BJ (cell line): ENCODE results near the gene DDX46. TPM values are rescaled to one million over a fixed set of nuclear protein-coding genes. Genes with fewer than 3 reads are reported as not detected.
"Not testable (repeated sequence)": the region's sequence is repeated elsewhere in the genome, so short reads cannot be mapped to it uniquely, and the experiment has no call there.

Experiments
- CTCF ChIA-PET: fragments of 350-600 bp; formaldehyde crosslinking; extraction: SDS; loops from one replicate; lab custom pipeline; 2021; ENCODE audit warnings: antibody characterized with exemption, inconsistent platforms; lab: Yijun Ruan, JAX
- POLR2A ChIA-PET: fragments of 300-600 bp; sonication (Branson Sonifier 250); formaldehyde crosslinking; extraction: SDS; loops from one replicate; lab custom pipeline; 2021; ENCODE audit warnings: antibody characterized with exemption; lab: Charles Lee
- DNase-seq: peaks from one replicate; pipeline ENCODE4 v3.0.0-alpha.2; 2011; ENCODE audit warnings: low read depth
- H3K27me3 ChIP-seq: 2 replicates; pipeline ENCODE4 v1.6.0; 2011; ENCODE audit warnings: low read length; ENCODE audit not compliant: control insufficient read depth, insufficient read depth
- H3K36me3 ChIP-seq: 2 replicates; pipeline ENCODE4 v1.5.1; 2011; ENCODE audit warnings: low read length; ENCODE audit not compliant: control insufficient read depth, insufficient read depth
- H3K4me3 ChIP-seq: 2 replicates; pipeline ENCODE4 v1.5.1; 2011; ENCODE audit warnings: low read depth, mild to moderate bottlenecking, control low read depth, low read length
- polyA plus RNA-seq: library from polyadenylated mRNA; depleted of rRNA; stranded (reverse); fragments of >200 nt; gene quantifications from 2 replicates; pipeline ENCODE4 v1.2.3, GENCODE V29; 2011
- TF ChIP-seq, protein P1 (sequence below): IDR thresholded peaks from 2 replicates; pipeline ENCODE4 v1.5.1; 2011; ENCODE audit warnings: low read depth, mild to moderate bottlenecking, control low read depth, inconsistent platforms, low read length, moderate library complexity; ENCODE audit not compliant: insufficient read depth

The DDX46 gene
- polyA plus RNA-seq, 1 experiment: 19.4 TPM

GRCh38 chr5:134840811-134841210 lies 82.2 kb downstream of the DDX46 start:
- ChIA-PET CTCF (no interaction called here), POLR2A (interaction anchor here (0.6 kb wide), 1 partner anchor 63 kb away, joined by 4 read pairs; no protein-coding TSS in a partner anchor)
- Histone ChIP-seq H3K36me3 (peaks cover 1% of the 10 kb centered on the region), H3K4me3 (no peak overlapping the region), H3K27me3 (no peaks in the 10 kb centered on the region)
- TF ChIP-seq, protein P1, sequence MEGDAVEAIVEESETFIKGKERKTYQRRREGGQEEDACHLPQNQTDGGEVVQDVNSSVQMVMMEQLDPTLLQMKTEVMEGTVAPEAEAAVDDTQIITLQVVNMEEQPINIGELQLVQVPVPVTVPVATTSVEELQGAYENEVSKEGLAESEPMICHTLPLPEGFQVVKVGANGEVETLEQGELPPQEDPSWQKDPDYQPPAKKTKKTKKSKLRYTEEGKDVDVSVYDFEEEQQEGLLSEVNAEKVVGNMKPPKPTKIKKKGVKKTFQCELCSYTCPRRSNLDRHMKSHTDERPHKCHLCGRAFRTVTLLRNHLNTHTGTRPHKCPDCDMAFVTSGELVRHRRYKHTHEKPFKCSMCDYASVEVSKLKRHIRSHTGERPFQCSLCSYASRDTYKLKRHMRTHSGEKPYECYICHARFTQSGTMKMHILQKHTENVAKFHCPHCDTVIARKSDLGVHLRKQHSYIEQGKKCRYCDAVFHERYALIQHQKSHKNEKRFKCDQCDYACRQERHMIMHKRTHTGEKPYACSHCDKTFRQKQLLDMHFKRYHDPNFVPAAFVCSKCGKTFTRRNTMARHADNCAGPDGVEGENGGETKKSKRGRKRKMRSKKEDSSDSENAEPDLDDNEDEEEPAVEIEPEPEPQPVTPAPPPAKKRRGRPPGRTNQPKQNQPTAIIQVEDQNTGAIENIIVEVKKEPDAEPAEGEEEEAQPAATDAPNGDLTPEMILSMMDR: no peak
- DNase-seq: no peak

DNA sequence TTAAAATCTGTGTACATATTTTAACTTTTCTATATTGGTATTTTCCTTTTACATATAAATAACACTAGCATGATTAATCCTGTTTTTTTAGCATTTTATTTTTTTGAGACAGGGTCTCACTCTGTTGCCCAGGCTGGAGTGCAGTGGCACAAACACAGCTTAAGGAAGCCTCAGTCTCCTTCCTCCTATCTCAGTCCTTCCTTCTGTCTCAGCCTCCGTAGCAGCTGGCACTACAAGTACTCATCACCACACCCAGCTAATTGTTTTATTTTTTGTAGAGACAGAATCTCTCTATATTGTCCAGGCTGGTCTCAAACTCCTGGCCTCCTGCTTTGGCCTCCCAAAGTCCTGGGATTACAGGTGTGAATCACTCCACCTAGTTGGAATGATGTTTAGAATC lies 85.7 kb downstream of the DDX46 start:
- POLR2A ChIA-PET: no interaction called here
- CTCF ChIA-PET: no interaction called here
- H3K36me3 ChIP-seq: no peaks in the 10 kb centered on the region; the same call in 1 of the 2 replicates
- DNase-seq: no peak
- H3K4me3 ChIP-seq: no peak overlapping the region
- TF ChIP-seq, protein P1: no peak
- no peaks in the 10 kb centered on the region for H3K27me3 ChIP-seq

- H3K4me3 ChIP-seq: peak overlapping the region; percentile 14; the same call in 1 of the 2 replicates
- no peaks in the 10 kb centered on the region for H3K36me3 ChIP-seq
- H3K27me3 ChIP-seq: no peaks in the 10 kb centered on the region
- CTCF ChIA-PET: interaction anchor here (0.8 to 0.9 kb wide), 2 partner anchors 10 to 59 kb away, joined by 3 to 4 read pairs; partner anchors contain the start of gene PCBD2
- TF ChIP-seq, protein P1: no peak
- DNase-seq: peak; percentile 78
- POLR2A ChIA-PET: interaction anchor here (0.7 kb wide), 1 partner anchor 107 kb away, joined by 3 read pairs; the partner anchor contains the start of gene CAMLG
Measured at GRCh38 chr5:134845335-134845851, 86.8 kb downstream of the DDX46 start.

DNA sequence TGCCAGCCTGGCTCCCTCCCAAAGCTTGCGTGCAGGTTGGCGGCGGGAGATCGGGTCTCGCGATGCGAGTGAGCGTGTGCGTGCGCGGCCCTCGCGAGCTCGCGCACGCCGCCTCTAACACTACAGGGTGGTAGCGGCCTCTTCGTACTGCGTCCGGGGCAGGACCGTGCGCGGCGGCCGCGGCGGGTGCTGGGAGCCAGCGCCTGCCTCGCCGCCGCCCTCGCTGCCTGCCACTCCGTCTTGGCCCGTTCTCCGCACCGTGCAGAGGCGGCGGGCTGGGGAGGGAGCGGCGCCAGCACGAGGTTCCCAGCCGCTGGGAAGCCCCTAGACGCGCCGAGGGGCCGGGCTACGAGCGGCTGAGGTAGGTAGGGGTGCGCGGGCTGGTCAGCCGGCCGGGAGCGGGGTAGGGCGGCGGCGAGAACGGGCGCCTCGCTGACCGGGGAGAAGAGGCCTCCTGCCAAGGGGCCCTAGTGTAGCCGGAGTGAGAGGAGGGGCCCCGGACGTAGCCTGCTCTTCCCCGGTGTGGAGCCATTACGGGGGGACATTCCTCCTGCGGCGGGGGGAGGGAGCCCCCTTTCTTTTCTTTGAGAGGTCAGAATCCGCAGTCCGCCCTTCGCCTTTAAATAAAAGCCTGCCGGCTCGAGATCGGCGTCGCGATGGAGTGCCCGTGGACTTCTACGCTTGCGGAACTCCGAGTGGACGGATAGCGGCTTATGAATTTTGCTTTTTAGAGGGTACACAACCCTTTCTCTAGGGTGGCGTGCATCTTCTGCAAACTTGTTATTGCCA lies 87.5 kb downstream of the DDX46 start, which contains the start of gene C5orf24:
C5orf24 (plus strand) TSS at position 117 of the 789 bp plus-strand sequence. CDS start 8,933 bp downstream, outside the sequence.
- ChIA-PET POLR2A (interaction anchor here (0.7 kb wide), 1 partner anchor 108 kb away, joined by 3 read pairs; the partner anchor contains the start of gene CAMLG), CTCF (interaction anchor here (0.8 to 1.4 kb wide), 3 partner anchors 10 to 59 kb away, joined by 3 to 4 read pairs (median 4); partner anchors contain the start of gene PCBD2)
- no peak for DNase-seq
- Histone ChIP-seq H3K27me3 (no peaks in the 10 kb centered on the region), H3K36me3 (no peaks in the 10 kb centered on the region), H3K4me3 (peak within 1 kb of the TSS; percentile 67)
- TF ChIP-seq, protein P1: no peak

DNA sequence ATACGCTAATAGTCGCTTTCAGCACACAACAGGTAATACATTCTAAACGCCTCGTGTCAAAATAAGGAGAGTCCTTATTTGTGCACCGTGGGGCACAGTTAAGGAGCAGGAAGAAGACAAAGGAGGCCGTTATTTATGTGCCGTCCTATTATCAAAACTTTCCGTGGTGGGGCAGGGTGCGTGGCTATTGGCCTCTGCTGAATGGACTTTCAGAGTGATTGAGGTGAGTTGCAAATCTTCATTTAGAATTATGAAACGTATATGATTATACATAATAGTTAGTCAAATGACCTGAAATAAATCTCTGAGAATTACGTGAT lies 88.0 kb downstream of the DDX46 start:
- CTCF ChIA-PET: interaction anchor here (1.4 to 1.6 kb wide), 2 partner anchors 16 to 59 kb away, joined by 3 to 4 read pairs; partner anchors contain the start of gene PCBD2
- H3K27me3 ChIP-seq: no peaks in the 10 kb centered on the region
- H3K4me3 ChIP-seq: peak overlapping the region; percentile 67
- no peak for DNase-seq
- TF ChIP-seq, protein P1: no peak
- no peaks in the 10 kb centered on the region for H3K36me3 ChIP-seq
- POLR2A ChIA-PET: no interaction called here

DNA sequence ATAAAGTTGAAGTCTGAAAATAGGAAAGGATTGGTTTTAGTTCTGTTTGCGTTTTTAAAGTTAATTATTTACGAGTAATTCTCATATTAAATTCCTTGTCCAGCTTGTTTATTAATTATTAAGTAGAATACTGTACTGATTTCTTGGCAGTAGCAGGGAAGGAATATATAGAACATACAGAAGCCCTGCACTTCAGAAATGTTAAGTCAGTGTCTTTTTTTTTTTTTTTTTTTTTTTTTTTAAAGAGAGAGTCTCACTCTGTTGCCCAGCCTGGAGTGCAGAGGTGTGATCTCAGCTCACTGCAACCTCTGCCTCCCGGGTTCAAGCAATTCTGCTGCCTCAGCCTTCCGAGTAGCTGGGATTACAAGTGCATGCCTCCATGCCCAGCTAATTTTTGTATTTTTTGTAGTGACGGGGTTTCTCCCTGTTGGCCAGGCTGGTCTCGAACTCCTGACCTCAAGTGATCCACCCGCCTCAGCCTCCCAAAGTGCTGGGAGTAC lies 90.9 kb downstream of the DDX46 start:
- CTCF ChIA-PET: interaction anchor here (2.0 kb wide), 1 partner anchor 55 kb away, joined by 6 read pairs; the partner anchor contains the start of gene PCBD2
- DNase-seq, H3K27me3 ChIP-seq, POLR2A ChIA-PET, H3K36me3 ChIP-seq, H3K4me3 ChIP-seq: not testable (repeated sequence)
